ENCODE measurements around the gene MARK1.

The MARK1 gene

GRCh38 chr1:220692436-220693228, 164.7 kb downstream of the MARK1 start:
- DNase-seq = no peak

GRCh38 chr1:220694866-220695382, 167.0 kb downstream of the MARK1 start:
- no peak for DNase-seq

GRCh38 chr1:220695426-220695825, 167.5 kb downstream of the MARK1 start:
- DNase-seq = no peak

- no peak for DNase-seq
Measured at GRCh38 chr1:220696226-220696862, 168.4 kb downstream of the MARK1 start.

- no peak for DNase-seq
Measured at GRCh38 chr1:220696863-220697231, 168.9 kb downstream of the MARK1 start.

- no peak for DNase-seq
Measured at GRCh38 chr1:220697326-220697725, 169.4 kb downstream of the MARK1 start.

GRCh38 chr1:220698607-220699016, 170.7 kb downstream of the MARK1 start:
- no peak for DNase-seq

GRCh38 chr1:220699044-220699443, 171.1 kb downstream of the MARK1 start:
- no peak for DNase-seq

- DNase-seq = peak; percentile 13
Measured at GRCh38 chr1:220700556-220701179, 172.7 kb downstream of the MARK1 start.

GRCh38 chr1:220701974-220702373, 174.0 kb downstream of the MARK1 start:
- DNase-seq = no peak

GRCh38 chr1:220702733-220703270, 174.9 kb downstream of the MARK1 start:
- DNase-seq = no peak

- DNase-seq = no peak
Measured at GRCh38 chr1:220703305-220703704, 175.4 kb downstream of the MARK1 start.

- DNase-seq = no peak
Measured at GRCh38 chr1:220705782-220706181, 177.8 kb downstream of the MARK1 start.

- no peak for DNase-seq
Measured at GRCh38 chr1:220706480-220706879, 178.5 kb downstream of the MARK1 start.

- DNase-seq = no peak
Measured at GRCh38 chr1:220707160-220707559, 179.2 kb downstream of the MARK1 start.

- no peak for DNase-seq
Measured at GRCh38 chr1:220708244-220708643, 180.3 kb downstream of the MARK1 start.

GRCh38 chr1:220708936-220709801, 181.2 kb downstream of the MARK1 start:
- DNase-seq = no peak

- DNase-seq = no peak
Measured at GRCh38 chr1:220710333-220710732, 182.4 kb downstream of the MARK1 start.

GRCh38 chr1:220711056-220711809, 183.3 kb downstream of the MARK1 start:
- DNase-seq = no peak
